HCT116 (cell line): Measurements from ENCODE around the gene LRRC56. TPM values are rescaled to one million over a fixed set of nuclear protein-coding genes. Genes with fewer than 3 reads are reported as not detected.

Source experiments
- ATAC-seq: fragments of 200-7000 bp; cut with Tn5 transposase; 2 replicates; pipeline ENCODE4 v1.9.1; 2020; ENCODE audit warnings: mild to moderate bottlenecking, moderate library complexity
- BruUV-seq: library from RNA; stranded (reverse); fragments of 400-500 nt; replicated peaks from 2 replicates; lab custom pipeline; 2021; lab: Mats Ljungman, UMichigan
- CTCF ChIA-PET: fragments of 300-600 bp; sonication (Branson Sonifier 250); formaldehyde crosslinking; loops from one replicate; lab custom pipeline; 2021; ENCODE audit warnings: antibody characterized with exemption; lab: Charles Lee
- POLR2A ChIA-PET: fragments of 300-600, 350-600 bp; sonication (Branson Sonifier 250); formaldehyde crosslinking; loops from one replicate; lab custom pipeline; 2021; ENCODE audit warnings: antibody characterized with exemption; lab: Charles Lee
- RAD21 ChIA-PET, 2 experiments: fragments of 300-600 bp; sonication (Branson Sonifier 250); formaldehyde crosslinking; loops; one replicate each; lab custom pipeline; 2023; ENCODE audit warnings: low total read pairs in 2 of 2; ENCODE audit not compliant: uncharacterized antibody in 2 of 2, unreplicated experiment in 2 of 2, low non-redundant PET in 1 of 2; lab: Charles Lee
- DNase-seq: peaks from one replicate; pipeline ENCODE4 v3.0.0-alpha.2; 2010; ENCODE audit warnings: low read depth, low spot score
- H2AFZ ChIP-seq: fragments of 200-600 bp; shearing (Covaris generic), sonication (generic); 2 replicates; pipeline ENCODE4 v1.6.1; 2017; ENCODE audit warnings: low read depth, mixed run types, mixed read lengths, antibody characterized with exemption, low read length; ENCODE audit not compliant: poor library complexity, severe bottlenecking
- H3K27ac ChIP-seq: 2 replicates; pipeline ENCODE4 v1.5.1; 2012; ENCODE audit warnings: low read depth, low read length
- H3K27me3 ChIP-seq: fragments of 200-600 bp; sonication (generic); 2 replicates; pipeline ENCODE4 v1.6.1; 2016; ENCODE audit warnings: mixed run types, low read length, mixed read lengths; ENCODE audit not compliant: insufficient read depth
- H3K36me3 ChIP-seq, 2 experiments: fragments of 200-500 bp in 1 of 2; fragments of 200-600 bp in 1 of 2; sonication (Bioruptor generic) in 1 of 2; sonication (generic) in 1 of 2; 2 replicates each; pipeline versions ENCODE4 v1.5.1 to v1.6.1; 2014 to 2016; ENCODE audit warnings: low read length in 2 of 2, inconsistent platforms in 1 of 2, mixed read lengths in 1 of 2, mixed run types in 1 of 2; ENCODE audit not compliant: insufficient read depth in 2 of 2, control insufficient read depth in 1 of 2
- H3K4me1 ChIP-seq, 2 experiments: fragments of 200-600 bp in 1 of 2; sonication (generic) in 1 of 2; 2 replicates each; pipeline versions ENCODE4 v1.5.1 to v1.6.1; 2012 to 2017; ENCODE audit warnings: low read length in 2 of 2, inconsistent platforms in 1 of 2, mild to moderate bottlenecking in 1 of 2, mixed read lengths in 1 of 2, mixed run types in 1 of 2, moderate library complexity in 1 of 2; ENCODE audit not compliant: insufficient read depth in 2 of 2, control insufficient read depth in 1 of 2
- H3K4me2 ChIP-seq: fragments of 200-600 bp; sonication (generic); 2 replicates; pipeline ENCODE4 v1.6.1; 2017; ENCODE audit warnings: mixed run types, low read length, mixed read lengths
- H3K4me3 ChIP-seq, 2 experiments: fragments of 200-600 bp in 1 of 2; sonication (generic) in 1 of 2; replicated peaks in 1 of 2; 2 replicates each; pipeline ENCODE4 v1.5.1; 2011 to 2016; ENCODE audit warnings: low read length in 2 of 2, control low read depth in 1 of 2, low read depth in 1 of 2, mild to moderate bottlenecking in 1 of 2, mixed read lengths in 1 of 2, mixed run types in 1 of 2
- H3K79me2 ChIP-seq: fragments of 200-600 bp; sonication (generic); 2 replicates; pipeline ENCODE4 v1.6.1; 2017; ENCODE audit warnings: mild to moderate bottlenecking, mixed run types, low read length, moderate library complexity, mixed read lengths; ENCODE audit not compliant: insufficient read depth
- H3K9ac ChIP-seq: fragments of 200-600 bp; sonication (generic); 2 replicates; pipeline ENCODE4 v1.6.1; 2016; ENCODE audit warnings: low read length, mixed read lengths
- H3K9me2 ChIP-seq: fragments of 200-600 bp; sonication (generic), shearing (Covaris generic); 2 replicates; pipeline ENCODE4 v1.6.1; 2017; ENCODE audit warnings: mixed run types, mild to moderate bottlenecking, moderate library complexity; ENCODE audit not compliant: insufficient read depth
- H3K9me3 ChIP-seq, 2 experiments: fragments of 200-500 bp in 1 of 2; fragments of 200-600 bp in 1 of 2; sonication (Bioruptor generic) in 1 of 2; sonication (generic) in 1 of 2; 2 replicates each; pipeline ENCODE4 v1.6.1; 2014 to 2017; ENCODE audit warnings: low read length in 2 of 2, mixed read lengths in 2 of 2, inconsistent platforms in 1 of 2, low read depth in 1 of 2, mild to moderate bottlenecking in 1 of 2, mixed run types in 1 of 2, moderate library complexity in 1 of 2; ENCODE audit not compliant: control insufficient read depth in 1 of 2, insufficient read depth in 1 of 2
- H4K20me1 ChIP-seq: fragments of 200-600 bp; sonication (generic), shearing (Covaris generic); 2 replicates; pipeline ENCODE4 v1.6.1; 2017; ENCODE audit warnings: mixed run types, mild to moderate bottlenecking, moderate library complexity; ENCODE audit not compliant: insufficient read depth
- ATF3 ChIP-seq: IDR thresholded peaks from 2 replicates; pipeline ENCODE4 v1.6.1; 2012
- CBX3 ChIP-seq: IDR thresholded peaks from 2 replicates; pipeline ENCODE4 v1.6.1; 2012; ENCODE audit warnings: low read depth
- EGR1 ChIP-seq: IDR thresholded peaks from 2 replicates; pipeline ENCODE4 v1.6.1; 2012; ENCODE audit warnings: low read depth
- EZH2phosphoT487 ChIP-seq: fragments of 200-600 bp; IDR thresholded peaks from 2 replicates; pipeline ENCODE4 v1.6.1; 2018; ENCODE audit warnings: antibody characterized with exemption, borderline replicate concordance
- FOSL1 ChIP-seq: IDR thresholded peaks from 2 replicates; pipeline ENCODE4 v1.6.1; 2012; ENCODE audit warnings: low read depth
- JUND ChIP-seq: IDR thresholded peaks from 2 replicates; pipeline ENCODE4 v1.6.1; 2012
- MAX ChIP-seq: IDR thresholded peaks from 2 replicates; pipeline ENCODE4 v1.6.1; 2012
- POLR2A ChIP-seq: IDR thresholded peaks from 2 replicates; pipeline ENCODE4 v1.7.0; 2011; ENCODE audit warnings: borderline replicate concordance; ENCODE audit not compliant: insufficient read depth, insufficient read length; ENCODE audit errors: extremely low read depth
- RAD21 ChIP-seq: IDR thresholded peaks from 2 replicates; pipeline ENCODE4 v1.6.1; 2012; ENCODE audit warnings: low read depth, mild to moderate bottlenecking
- SIN3A ChIP-seq: IDR thresholded peaks from 2 replicates; pipeline ENCODE4 v1.6.1; 2012; ENCODE audit warnings: low read depth
- SP1 ChIP-seq: IDR thresholded peaks from 2 replicates; pipeline ENCODE4 v1.6.1; 2012; ENCODE audit warnings: low read depth
- SRF ChIP-seq: IDR thresholded peaks from 2 replicates; pipeline ENCODE4 v1.6.1; 2012; ENCODE audit warnings: low read depth
- TCF7L2 ChIP-seq: IDR thresholded peaks from 2 replicates; pipeline ENCODE4 v1.7.0; 2011; ENCODE audit warnings: borderline replicate concordance, inconsistent platforms; ENCODE audit not compliant: insufficient read depth, insufficient read length; ENCODE audit errors: extremely low read depth
- ZFX ChIP-seq: fragments of 450-650 bp; IDR thresholded peaks from 2 replicates; pipeline ENCODE4 v1.6.1; 2017
- intact Hi-C: fragments of 100-400 bp; cut with micrococcal nuclease; formaldehyde crosslinking; loops from 2 replicates; pipeline ENCODE4 v1.10.0; 2022
- total RNA-seq: library from RNA; stranded (reverse); gene quantifications from one replicate; pipeline ENCODE4 v1.2.1, GENCODE V29; 2021; ENCODE audit not compliant: unreplicated experiment
- TF ChIP-seq, protein P1 (sequence below): IDR thresholded peaks from 2 replicates; pipeline ENCODE4 v1.6.1; 2012; ENCODE audit warnings: low read depth
- TF ChIP-seq, protein P2 (sequence below), 3 experiments: fragments of 200-600 bp in 1 of 3; sonication (generic) in 1 of 3; IDR thresholded peaks in 2 of 3; conservative IDR thresholded peaks in 1 of 3; 2 replicates each; pipeline ENCODE4 v1.5.1; 2012 to 2017; ENCODE audit warnings: low read depth in 2 of 3, low read length in 2 of 3, antibody characterized with exemption in 1 of 3, borderline replicate concordance in 1 of 3, control low read depth in 1 of 3, mild to moderate bottlenecking in 1 of 3, mixed read lengths in 1 of 3, mixed run types in 1 of 3, moderate library complexity in 1 of 3; ENCODE audit not compliant: insufficient read depth in 1 of 3

The LRRC56 gene
- total RNA-seq, 1 experiment from 2014 or later: 9.1 TPM

DNA sequence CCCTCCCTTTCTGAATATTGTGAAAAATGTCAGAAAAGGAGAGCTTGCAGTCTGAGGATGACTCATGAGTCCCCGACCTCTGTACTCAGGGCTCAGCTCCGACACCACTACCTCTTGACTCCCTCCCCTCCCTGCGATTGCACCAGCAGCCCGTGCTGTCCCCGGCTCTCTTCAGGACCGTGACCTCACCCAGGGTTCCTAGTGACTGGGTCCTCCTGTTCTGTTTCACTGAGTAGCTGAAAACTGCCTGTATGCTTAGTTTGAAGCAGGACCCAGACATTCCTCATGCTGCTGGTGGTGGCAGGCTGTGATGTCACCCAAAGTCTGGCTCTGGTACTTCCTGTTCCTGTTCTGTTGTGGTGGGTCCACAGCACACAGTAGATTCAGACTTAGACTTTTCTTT is 50.7 kb downstream of the LRRC56 start:
- no peaks in the 10 kb centered on the region for H3K9me2 ChIP-seq
- peaks cover 47 to 63% of the 10 kb centered on the region in 2 experiments for H3K36me3 ChIP-seq
- no peak overlapping the region for H3K4me2 ChIP-seq
- ChIA-PET RAD21 (no interaction called here), POLR2A (no interaction called here)
- BruUV-seq: no TSS peak
- H3K79me2 ChIP-seq: peaks cover 83% of the 10 kb centered on the region
- H2AFZ ChIP-seq: no peak overlapping the region
- intact Hi-C loops: no loop called here
- no peak overlapping the region for H3K4me3 ChIP-seq
- no peaks in the 10 kb centered on the region for H3K27me3 ChIP-seq
- H3K9ac ChIP-seq: no peak overlapping the region
- no peak for TF ChIP-seq JUND
- no peak for TF ChIP-seq EGR1
- TF ChIP-seq ATF3: no peak
- TF ChIP-seq FOSL1: no peak
- no peak for TF ChIP-seq POLR2A
- no peak for TF ChIP-seq CBX3
- TF ChIP-seq SP1: no peak
- TF ChIP-seq, all 23 proteins: peak for 0
- CTCF ChIA-PET: no interaction called here
- H3K9me3 ChIP-seq: no peaks in the 10 kb centered on the region
- no peak for ATAC-seq
- no peaks in the 10 kb centered on the region for H4K20me1 ChIP-seq
- DNase-seq: no peak
- no peak overlapping the region for H3K27ac ChIP-seq
- no peaks in the 10 kb centered on the region for H3K4me1 ChIP-seq

GRCh38 chr11:589798-590197 is 52.5 kb downstream of the LRRC56 start:
- no peak overlapping the region for H3K4me3 ChIP-seq
- H3K9me3 ChIP-seq: no peaks in the 10 kb centered on the region
- intact Hi-C loops: no loop called here
- H3K79me2 ChIP-seq: peaks cover 83% of the 10 kb centered on the region
- H3K4me1 ChIP-seq: peaks cover 0 to 8% of the 10 kb centered on the region in 2 experiments; a peak in 2 of 4 replicates
- no peak overlapping the region for H3K27ac ChIP-seq
- H3K4me2 ChIP-seq: no peak overlapping the region
- no peak overlapping the region for H2AFZ ChIP-seq
- H3K36me3 ChIP-seq: peaks cover 49 to 65% of the 10 kb centered on the region in 2 experiments
- DNase-seq: no peak
- no peaks in the 10 kb centered on the region for H4K20me1 ChIP-seq
- CTCF ChIA-PET: no interaction called here
- H3K27me3 ChIP-seq: no peaks in the 10 kb centered on the region
- RAD21 ChIA-PET: no interaction called here
- TF ChIP-seq SRF (no peak), MAX (no peak), RAD21 (no peak), EZH2phosphoT487 (no peak), SP1 (no peak), TCF7L2 (no peak), SIN3A (no peak), ATF3 (no peak), JUND (no peak), ZFX (no peak), POLR2A (no peak), FOSL1 (no peak)
- TF ChIP-seq, protein P1, sequence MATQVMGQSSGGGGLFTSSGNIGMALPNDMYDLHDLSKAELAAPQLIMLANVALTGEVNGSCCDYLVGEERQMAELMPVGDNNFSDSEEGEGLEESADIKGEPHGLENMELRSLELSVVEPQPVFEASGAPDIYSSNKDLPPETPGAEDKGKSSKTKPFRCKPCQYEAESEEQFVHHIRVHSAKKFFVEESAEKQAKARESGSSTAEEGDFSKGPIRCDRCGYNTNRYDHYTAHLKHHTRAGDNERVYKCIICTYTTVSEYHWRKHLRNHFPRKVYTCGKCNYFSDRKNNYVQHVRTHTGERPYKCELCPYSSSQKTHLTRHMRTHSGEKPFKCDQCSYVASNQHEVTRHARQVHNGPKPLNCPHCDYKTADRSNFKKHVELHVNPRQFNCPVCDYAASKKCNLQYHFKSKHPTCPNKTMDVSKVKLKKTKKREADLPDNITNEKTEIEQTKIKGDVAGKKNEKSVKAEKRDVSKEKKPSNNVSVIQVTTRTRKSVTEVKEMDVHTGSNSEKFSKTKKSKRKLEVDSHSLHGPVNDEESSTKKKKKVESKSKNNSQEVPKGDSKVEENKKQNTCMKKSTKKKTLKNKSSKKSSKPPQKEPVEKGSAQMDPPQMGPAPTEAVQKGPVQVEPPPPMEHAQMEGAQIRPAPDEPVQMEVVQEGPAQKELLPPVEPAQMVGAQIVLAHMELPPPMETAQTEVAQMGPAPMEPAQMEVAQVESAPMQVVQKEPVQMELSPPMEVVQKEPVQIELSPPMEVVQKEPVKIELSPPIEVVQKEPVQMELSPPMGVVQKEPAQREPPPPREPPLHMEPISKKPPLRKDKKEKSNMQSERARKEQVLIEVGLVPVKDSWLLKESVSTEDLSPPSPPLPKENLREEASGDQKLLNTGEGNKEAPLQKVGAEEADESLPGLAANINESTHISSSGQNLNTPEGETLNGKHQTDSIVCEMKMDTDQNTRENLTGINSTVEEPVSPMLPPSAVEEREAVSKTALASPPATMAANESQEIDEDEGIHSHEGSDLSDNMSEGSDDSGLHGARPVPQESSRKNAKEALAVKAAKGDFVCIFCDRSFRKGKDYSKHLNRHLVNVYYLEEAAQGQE: no peak
- TF ChIP-seq, protein P2, sequence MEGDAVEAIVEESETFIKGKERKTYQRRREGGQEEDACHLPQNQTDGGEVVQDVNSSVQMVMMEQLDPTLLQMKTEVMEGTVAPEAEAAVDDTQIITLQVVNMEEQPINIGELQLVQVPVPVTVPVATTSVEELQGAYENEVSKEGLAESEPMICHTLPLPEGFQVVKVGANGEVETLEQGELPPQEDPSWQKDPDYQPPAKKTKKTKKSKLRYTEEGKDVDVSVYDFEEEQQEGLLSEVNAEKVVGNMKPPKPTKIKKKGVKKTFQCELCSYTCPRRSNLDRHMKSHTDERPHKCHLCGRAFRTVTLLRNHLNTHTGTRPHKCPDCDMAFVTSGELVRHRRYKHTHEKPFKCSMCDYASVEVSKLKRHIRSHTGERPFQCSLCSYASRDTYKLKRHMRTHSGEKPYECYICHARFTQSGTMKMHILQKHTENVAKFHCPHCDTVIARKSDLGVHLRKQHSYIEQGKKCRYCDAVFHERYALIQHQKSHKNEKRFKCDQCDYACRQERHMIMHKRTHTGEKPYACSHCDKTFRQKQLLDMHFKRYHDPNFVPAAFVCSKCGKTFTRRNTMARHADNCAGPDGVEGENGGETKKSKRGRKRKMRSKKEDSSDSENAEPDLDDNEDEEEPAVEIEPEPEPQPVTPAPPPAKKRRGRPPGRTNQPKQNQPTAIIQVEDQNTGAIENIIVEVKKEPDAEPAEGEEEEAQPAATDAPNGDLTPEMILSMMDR (IDR thresholded peaks at IDR 0.05 in 2 of 3, conservative IDR thresholded peaks at IDR 0.05 in 1 of 3; ENCODE audit: borderline replicate concordance in 1 of 3, insufficient read depth in 1 of 3, low read depth in 2 of 3, low read length in 2 of 3): no peak
- BruUV-seq: no TSS peak
- ATAC-seq: no peak
- no peaks in the 10 kb centered on the region for H3K9me2 ChIP-seq
- H3K9ac ChIP-seq: no peak overlapping the region
- POLR2A ChIA-PET: no interaction called here
